AG10803 (cell line): Measurements from ENCODE around the gene CHCHD3.

Source experiments
- DNase-seq: peaks from one replicate; pipeline ENCODE4 v3.0.0; 2010; ENCODE audit warnings: low read depth
- H3K4me3 ChIP-seq: 2 replicates; pipeline ENCODE4 v1.5.1; 2011; ENCODE audit warnings: mild to moderate bottlenecking, low read length, control low read depth
- TF ChIP-seq, protein P1 (sequence below): conservative IDR thresholded peaks from 2 replicates; pipeline ENCODE4 v1.5.1; 2011; ENCODE audit warnings: mild to moderate bottlenecking, low read length, control low read depth, inconsistent platforms

Gene CHCHD3

DNA sequence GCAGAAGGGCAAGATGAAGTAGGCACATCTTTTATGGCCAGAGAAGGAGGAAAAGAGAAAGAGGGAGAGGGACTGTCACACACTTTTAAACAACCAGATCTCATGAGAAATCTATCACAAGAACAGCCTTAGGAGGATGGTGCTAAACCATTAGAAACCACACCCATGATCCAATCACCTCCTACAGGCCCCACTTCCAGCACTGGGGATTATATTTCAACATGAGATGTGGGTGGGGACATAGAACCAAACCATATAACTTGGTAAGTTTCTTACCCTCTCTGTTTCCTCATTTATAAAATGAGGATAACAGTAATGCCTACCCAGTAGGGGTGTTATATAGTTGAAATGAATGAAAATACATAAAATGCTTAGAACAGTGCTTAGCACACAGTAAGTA is 66.0 kb downstream of the CHCHD3 start:
- TF ChIP-seq, protein P1, sequence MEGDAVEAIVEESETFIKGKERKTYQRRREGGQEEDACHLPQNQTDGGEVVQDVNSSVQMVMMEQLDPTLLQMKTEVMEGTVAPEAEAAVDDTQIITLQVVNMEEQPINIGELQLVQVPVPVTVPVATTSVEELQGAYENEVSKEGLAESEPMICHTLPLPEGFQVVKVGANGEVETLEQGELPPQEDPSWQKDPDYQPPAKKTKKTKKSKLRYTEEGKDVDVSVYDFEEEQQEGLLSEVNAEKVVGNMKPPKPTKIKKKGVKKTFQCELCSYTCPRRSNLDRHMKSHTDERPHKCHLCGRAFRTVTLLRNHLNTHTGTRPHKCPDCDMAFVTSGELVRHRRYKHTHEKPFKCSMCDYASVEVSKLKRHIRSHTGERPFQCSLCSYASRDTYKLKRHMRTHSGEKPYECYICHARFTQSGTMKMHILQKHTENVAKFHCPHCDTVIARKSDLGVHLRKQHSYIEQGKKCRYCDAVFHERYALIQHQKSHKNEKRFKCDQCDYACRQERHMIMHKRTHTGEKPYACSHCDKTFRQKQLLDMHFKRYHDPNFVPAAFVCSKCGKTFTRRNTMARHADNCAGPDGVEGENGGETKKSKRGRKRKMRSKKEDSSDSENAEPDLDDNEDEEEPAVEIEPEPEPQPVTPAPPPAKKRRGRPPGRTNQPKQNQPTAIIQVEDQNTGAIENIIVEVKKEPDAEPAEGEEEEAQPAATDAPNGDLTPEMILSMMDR, result no peak
- no peak for DNase-seq
- no peak overlapping the region for H3K4me3 ChIP-seq

DNA sequence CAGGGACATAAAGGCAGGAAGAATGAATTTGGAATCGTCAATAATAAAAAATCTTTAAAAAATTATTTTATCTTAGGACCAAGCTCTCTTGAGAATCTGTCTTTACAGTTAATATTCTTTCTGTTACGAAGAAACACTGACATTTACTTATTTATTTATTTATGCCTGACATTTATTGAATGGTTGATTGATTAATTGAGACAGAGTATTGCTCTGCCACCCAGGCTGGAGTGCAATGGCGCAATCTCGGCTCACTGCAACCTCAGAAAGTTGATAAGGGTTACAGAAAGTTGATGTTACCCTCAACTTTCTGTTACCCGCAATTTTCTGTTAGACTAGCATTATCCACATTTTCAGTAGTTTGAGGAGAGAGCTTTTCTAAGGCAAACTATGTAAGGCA is 70.1 kb downstream of the CHCHD3 start:
- TF ChIP-seq, protein P1, result no peak
- DNase-seq, result no peak
- H3K4me3 ChIP-seq, result no peak overlapping the region

DNA sequence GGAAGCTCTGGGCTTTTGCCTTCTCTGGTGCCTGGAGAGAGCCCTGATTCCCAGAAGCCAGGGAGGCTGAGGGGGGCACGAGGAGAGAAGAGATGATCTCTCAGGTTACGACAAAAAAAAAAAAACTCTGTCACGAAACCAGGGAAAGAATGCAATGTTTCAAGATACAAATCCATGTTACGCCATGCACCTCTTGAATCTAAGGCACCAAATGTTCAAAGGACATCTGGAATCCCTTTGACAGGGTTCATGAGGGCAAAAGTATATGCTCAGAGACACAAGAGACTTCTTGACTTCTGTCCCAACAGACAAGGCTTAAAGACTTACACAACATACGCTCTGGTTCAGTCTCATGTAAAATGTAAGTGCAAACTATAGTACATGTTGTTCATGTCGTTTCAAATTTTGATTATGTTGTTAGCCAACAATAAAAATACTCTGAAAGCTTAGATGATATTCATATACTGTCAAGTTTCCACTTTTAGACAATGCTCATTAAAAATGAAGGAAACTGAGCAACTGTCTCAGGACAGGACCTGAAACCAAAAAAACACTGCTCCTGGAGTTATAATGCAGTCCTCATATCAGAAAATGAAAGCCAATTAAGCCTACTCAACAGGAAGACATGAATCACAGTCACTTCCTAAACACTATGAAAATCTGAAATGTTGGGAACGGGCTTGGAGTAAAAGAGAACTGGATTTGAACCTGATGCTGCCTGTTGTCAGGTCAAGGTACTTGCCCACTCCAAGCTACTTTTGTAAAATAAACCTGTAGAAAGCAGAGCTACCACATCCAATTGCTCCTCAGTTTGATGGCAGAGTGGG is 72.3 kb downstream of the CHCHD3 start:
- no peak overlapping the region for H3K4me3 ChIP-seq
- TF ChIP-seq, protein P1, result no peak
- peak; percentile 8 for DNase-seq

DNA sequence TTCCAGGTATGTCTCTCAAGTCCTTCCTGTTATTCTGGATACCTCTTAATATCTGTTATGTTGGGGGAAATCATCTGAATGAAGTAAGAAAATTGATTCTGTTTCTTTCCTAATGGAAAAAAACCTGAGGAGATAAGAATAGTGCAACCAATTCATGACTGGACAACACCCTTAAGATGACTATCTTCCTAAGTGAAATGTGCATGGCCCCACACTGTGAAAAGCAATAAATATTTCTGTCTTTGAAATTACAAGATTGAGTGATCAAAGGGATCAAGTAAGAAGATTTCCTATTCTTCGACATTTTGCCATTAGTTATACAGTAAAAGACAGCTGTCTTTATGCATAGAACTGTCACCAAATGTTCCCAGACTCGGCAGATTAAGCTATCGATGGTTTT is 73.9 kb downstream of the CHCHD3 start:
- TF ChIP-seq, protein P1, result no peak
- no peak for DNase-seq

DNA sequence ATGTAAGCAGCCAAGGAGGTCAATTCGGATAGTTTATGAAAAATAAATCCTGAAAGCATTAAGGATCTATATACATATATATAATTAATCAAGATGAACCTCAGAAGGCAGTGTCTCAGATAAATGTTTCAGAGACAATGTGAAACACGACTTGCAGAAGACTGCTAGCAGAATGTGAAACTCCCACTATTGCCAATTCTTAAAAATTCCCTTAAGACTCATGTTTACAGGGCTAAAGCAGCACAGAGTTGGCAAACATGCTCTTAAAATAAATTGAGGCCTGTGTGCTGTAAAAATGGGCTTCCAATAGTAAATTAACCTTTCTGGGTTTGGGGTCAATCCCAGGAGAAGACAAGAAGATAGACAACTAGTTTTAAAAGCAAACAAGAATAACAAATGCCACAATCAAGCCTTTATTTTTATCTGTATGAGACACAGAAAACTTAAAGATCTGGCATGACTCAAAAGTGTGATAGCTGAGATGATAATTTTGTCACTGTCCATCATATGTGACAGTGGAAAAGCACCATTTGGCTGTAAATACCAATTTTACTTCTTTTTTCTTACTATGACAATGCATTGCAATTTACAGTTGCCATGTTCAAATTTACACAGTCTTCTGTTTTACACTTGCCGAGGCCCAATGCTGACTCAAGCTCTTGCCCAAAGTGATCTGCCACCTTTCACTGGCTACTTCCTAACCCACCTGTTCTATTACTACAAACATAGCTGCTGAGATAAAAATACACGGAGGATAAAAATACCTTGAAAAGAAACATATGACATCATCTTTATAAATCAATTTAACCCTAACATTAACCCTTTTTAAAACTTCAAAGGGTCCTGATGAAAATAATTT is 78.6 kb downstream of the CHCHD3 start:
- TF ChIP-seq, protein P1, result no peak
- no peak overlapping the region for H3K4me3 ChIP-seq
- no peak for DNase-seq

More for the DNA sequence above, 73.9 kb downstream of the CHCHD3 start:
- no peak overlapping the region for H3K4me3 ChIP-seq

DNA sequence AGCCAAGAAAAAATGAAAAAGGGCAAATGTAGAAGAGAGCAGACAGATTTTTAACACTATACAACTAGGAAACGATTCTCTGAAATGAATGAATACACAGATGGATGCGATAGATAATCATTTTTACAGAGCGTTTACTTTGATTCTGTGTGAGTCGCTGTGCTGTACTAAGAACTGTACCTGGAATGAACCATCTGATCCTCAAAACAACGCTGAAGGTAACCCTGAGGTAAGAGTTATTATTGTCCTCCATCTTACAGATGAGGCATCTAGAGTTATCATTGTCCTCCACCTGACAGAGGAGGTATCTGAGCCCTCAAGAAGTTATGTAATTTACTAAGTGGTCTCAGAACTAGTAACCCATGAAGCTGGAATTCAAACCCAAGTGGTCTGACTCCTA is 80.2 kb downstream of the CHCHD3 start:
- DNase-seq, result no peak
- TF ChIP-seq, protein P1, result no peak
- H3K4me3 ChIP-seq, result no peak overlapping the region
